Stomach (tissue), 4 donors: Measurements from ENCODE around the gene CELA3B.

Experiments used
- CTCF ChIP-seq, 7 experiments: fragments of 450-650 bp in 4 of 7; fragments of 200-600 bp in 3 of 7; sonication (generic) in 3 of 7; IDR thresholded peaks; one replicate each; pipeline ENCODE4 v1.5.1; 2016 to 2019; ENCODE audit warnings: antibody characterized with exemption in 7 of 7, control low read depth in 2 of 7, mild to moderate bottlenecking in 1 of 7
- EP300 ChIP-seq: sonication (generic); formaldehyde crosslinking; IDR thresholded peaks from one replicate; pipeline ENCODE4 v1.6.1; 2017; ENCODE audit warnings: antibody characterized with exemption
- POLR2A ChIP-seq, 4 donors: fragments of 450-650 bp; IDR thresholded peaks; one replicate each; pipeline ENCODE4 v1.6.1; 2016; ENCODE audit warnings: antibody characterized with exemption in 4 of 4, control low read depth in 2 of 4, mild to moderate bottlenecking in 1 of 4, moderate library complexity in 1 of 4

GRCh38 chr1:22001409-22001808, 24.6 kb downstream of the CELA3B start, which contains the start of gene CELA3A:
- no peak for TF ChIP-seq CTCF (IDR thresholded peaks at IDR 0.05)
- TF ChIP-seq EP300 = no peak
- TF ChIP-seq POLR2A (IDR thresholded peaks at IDR 0.05) = no peak
